Liver (tissue), 9 donors: ENCODE results near the gene CD28. TPM values are rescaled to one million over a fixed set of nuclear protein-coding genes. Genes with fewer than 3 reads are reported as not detected.

Experiments
- DNase-seq: peaks from one replicate; pipeline ENCODE4 v3.0.0-alpha.2; 2017; ENCODE audit warnings: low spot score
- H3K27ac ChIP-seq, 2 donors: one replicate each; pipeline ENCODE4 v1.7.0; 2013; ENCODE audit warnings: inconsistent platforms in 2 of 2, low read length in 2 of 2, control low read depth in 1 of 2, low read depth in 1 of 2, mild to moderate bottlenecking in 1 of 2
- H3K27me3 ChIP-seq, 4 donors: one replicate each; pipeline versions ENCODE4 v1.6.1 to v1.7.0; 2013; ENCODE audit warnings: low read length in 3 of 4, inconsistent platforms in 1 of 4, mild to moderate bottlenecking in 1 of 4, moderate library complexity in 1 of 4; ENCODE audit not compliant: control insufficient read depth in 4 of 4, insufficient read depth in 4 of 4
- H3K36me3 ChIP-seq, 4 donors: one replicate each; pipeline versions ENCODE4 v1.6.1 to v1.7.0; 2013; ENCODE audit warnings: low read length in 3 of 4, mild to moderate bottlenecking in 3 of 4, low read depth in 1 of 4, moderate library complexity in 1 of 4; ENCODE audit not compliant: control insufficient read depth in 4 of 4, insufficient read depth in 3 of 4
- H3K4me1 ChIP-seq, 4 donors: one replicate each; pipeline versions ENCODE4 v1.6.1 to v1.7.0; 2013; ENCODE audit warnings: low read length in 3 of 4, mild to moderate bottlenecking in 3 of 4, moderate library complexity in 1 of 4; ENCODE audit not compliant: control insufficient read depth in 4 of 4, insufficient read depth in 4 of 4
- H3K4me3 ChIP-seq, 3 donors: one replicate each; pipeline versions ENCODE4 v1.6.1 to v1.7.0; 2013; ENCODE audit warnings: low read length in 3 of 3, control low read depth in 1 of 3, low read depth in 1 of 3, mild to moderate bottlenecking in 1 of 3
- H3K9ac ChIP-seq, 2 donors: one replicate each; pipeline ENCODE4 v1.7.0; 2013; ENCODE audit warnings: low read length in 2 of 2, mild to moderate bottlenecking in 2 of 2, moderate library complexity in 2 of 2, control low read depth in 1 of 2, low read depth in 1 of 2
- H3K9me3 ChIP-seq, 4 donors: one replicate each; pipeline versions ENCODE4 v1.6.1 to v1.7.0; 2013; ENCODE audit warnings: low read length in 3 of 4; ENCODE audit not compliant: control insufficient read depth in 4 of 4
- ATF3 ChIP-seq: IDR thresholded peaks from 2 replicates; pipeline ENCODE4 v1.6.1; 2016; ENCODE audit warnings: antibody characterized with exemption
- FOXA1 ChIP-seq: IDR thresholded peaks from 2 replicates; pipeline ENCODE4 v1.6.1; 2016; ENCODE audit warnings: antibody characterized with exemption
- FOXA2 ChIP-seq: IDR thresholded peaks from 2 replicates; pipeline ENCODE4 v1.6.1; 2016; ENCODE audit warnings: antibody characterized with exemption
- GABPA ChIP-seq, 2 donors: IDR thresholded peaks in 1 of 2; conservative IDR thresholded peaks in 1 of 2; 2 replicates each; pipeline ENCODE4 v1.6.1; 2016; ENCODE audit warnings: antibody characterized with exemption in 2 of 2, mild to moderate bottlenecking in 1 of 2, moderate library complexity in 1 of 2
- HNF4A ChIP-seq, 2 donors: conservative IDR thresholded peaks; 2 replicates each; pipeline ENCODE4 v1.6.1; 2016; ENCODE audit warnings: antibody characterized with exemption in 2 of 2, mild to moderate bottlenecking in 2 of 2
- JUND ChIP-seq, 2 donors: IDR thresholded peaks; 2 replicates each; pipeline ENCODE4 v1.6.1; 2016; ENCODE audit warnings: antibody characterized with exemption in 2 of 2
- MAX ChIP-seq: IDR thresholded peaks from 2 replicates; pipeline ENCODE4 v1.6.1; 2016; ENCODE audit warnings: antibody characterized with exemption
- NR2F2 ChIP-seq: IDR thresholded peaks from 2 replicates; pipeline ENCODE4 v1.6.1; 2016; ENCODE audit warnings: antibody characterized with exemption
- RAD21 ChIP-seq, 2 donors: IDR thresholded peaks; 2 replicates each; pipeline ENCODE4 v1.6.1; 2016; ENCODE audit warnings: antibody characterized with exemption in 2 of 2, mild to moderate bottlenecking in 2 of 2
- REST ChIP-seq: IDR thresholded peaks from 2 replicates; pipeline ENCODE4 v1.6.1; 2016; ENCODE audit warnings: antibody characterized with exemption, mild to moderate bottlenecking
- RXRA ChIP-seq, 2 donors: IDR thresholded peaks; 2 replicates each; pipeline ENCODE4 v1.6.1; 2017 to 2018; ENCODE audit warnings: antibody characterized with exemption in 2 of 2, mild to moderate bottlenecking in 1 of 2
- SP1 ChIP-seq: IDR thresholded peaks from 2 replicates; pipeline ENCODE4 v1.6.1; 2018; ENCODE audit warnings: antibody characterized with exemption, mild to moderate bottlenecking
- TAF1 ChIP-seq: conservative IDR thresholded peaks from 2 replicates; pipeline ENCODE4 v1.6.1; 2016; ENCODE audit warnings: antibody characterized with exemption, mild to moderate bottlenecking
- YY1 ChIP-seq: IDR thresholded peaks from 2 replicates; pipeline ENCODE4 v1.6.1; 2016; ENCODE audit warnings: antibody characterized with exemption, mild to moderate bottlenecking
- ZBTB33 ChIP-seq: IDR thresholded peaks from 2 replicates; pipeline ENCODE4 v1.6.1; 2016; ENCODE audit warnings: antibody characterized with exemption
- WGBS: extraction: QIAGEN DNeasy Blood & Tissue Kit; methylation state at CpG from one replicate; pipeline ENCODE4 v1.1.7; 2013; 5-methylcytosine and 5-hydroxymethylcytosine counted together
- polyA plus RNA-seq, 2 donors: library from polyadenylated mRNA; stranded (reverse) in 1 of 2; unstranded in 1 of 2; fragments of 200-250 nt in 1 of 2; fragments of >200 nt in 1 of 2; fragmentation: Nextera tagmentation in 1 of 2; extraction: Ambion mirVana in 1 of 2; gene quantifications; one replicate each; pipeline versions ENCODE4 v1.2.1 to v1.2.3, GENCODE V29; 2013 to 2015
- total RNA-seq, 2 donors: library from RNA; depleted of rRNA; stranded (reverse); fragments of >200 nt; gene quantifications; one replicate each; pipeline ENCODE4 v1.2.3, GENCODE V29; 2014
- donor health status: healthy.
- donor health status: healthy.
- donor health status: healthy.
- donor health status: healthy.
- donor health status: healthy.

CD28 gene
- total and polyA plus RNA-seq, 4 donors: 0.08 to 0.93 (median 0.33) TPM

GRCh38 chr2:203660465-203660864 is 46.0 kb upstream of the CD28 start:
- WGBS: 92% methylated on average over 2 of the region's 2 CpGs
- DNase-seq: no peak
- no peak overlapping the region for H3K9ac ChIP-seq
- no peaks in the 10 kb centered on the region for H3K27me3 ChIP-seq
- H3K27ac ChIP-seq: no peak overlapping the region
- H3K36me3 ChIP-seq: no peaks in the 10 kb centered on the region
- peaks cover 2 to 14% (median 13%) of the 10 kb centered on the region in 4 donors for H3K4me1 ChIP-seq
- H3K9me3 ChIP-seq: no peaks in the 10 kb centered on the region
- H3K4me3 ChIP-seq: no peak overlapping the region
- TF ChIP-seq JUND (IDR thresholded peaks at IDR 0.05) (no peak), SP1 (no peak), FOXA2 (no peak), FOXA1 (no peak), NR2F2 (no peak), TAF1 (no peak), ATF3 (no peak), REST (no peak)

GRCh38 chr2:203661279-203661908 is 45.0 kb upstream of the CD28 start:
- Histone ChIP-seq H3K4me1 (peaks cover 0 to 8% (median 6%) of the 10 kb centered on the region in 4 donors), H3K27ac (no peak overlapping the region), H3K4me3 (no peak overlapping the region), H3K36me3 (no peaks in the 10 kb centered on the region), H3K27me3 (no peaks in the 10 kb centered on the region), H3K9me3 (no peaks in the 10 kb centered on the region), H3K9ac (no peak overlapping the region)
- TF ChIP-seq RXRA (IDR thresholded peaks at IDR 0.05) (no peak), NR2F2 (no peak)
- 91% methylated on average over 3 of the region's 3 CpGs for WGBS
- no peak for DNase-seq

- Histone ChIP-seq H3K4me3 (no peak overlapping the region), H3K36me3 (no peaks in the 10 kb centered on the region), H3K9ac (no peak overlapping the region), H3K27me3 (no peaks in the 10 kb centered on the region), H3K27ac (no peak overlapping the region), H3K4me1 (peaks cover 0 to 2% (median 0%) of the 10 kb centered on the region in 4 donors), H3K9me3 (no peaks in the 10 kb centered on the region)
- 2% methylated on average over 1 of the region's 1 CpG for WGBS
- TF ChIP-seq MAX (no peak), GABPA (IDR thresholded peaks at IDR 0.05 in 1 of 2, conservative IDR thresholded peaks at IDR 0.05 in 1 of 2) (no peak), HNF4A (conservative IDR thresholded peaks at IDR 0.05) (no peak), REST (no peak), YY1 (no peak), RXRA (IDR thresholded peaks at IDR 0.05) (no peak), RAD21 (IDR thresholded peaks at IDR 0.05) (no peak), FOXA1 (no peak), ZBTB33 (no peak), JUND (IDR thresholded peaks at IDR 0.05) (no peak)
- no peak for DNase-seq
These were observed 44.0 kb upstream of the CD28 start for GRCh38 chr2:203662487-203662886.
